ENCODE data around the gene OTOF.
A peak's percentile ranks its signal among the peaks of the same experiment; 100 is the strongest.
"Not testable (repeated sequence)": the region's sequence is repeated elsewhere in the genome, so short reads cannot be mapped to it uniquely, and the experiment has no call there.

Gene OTOF

GRCh38 chr2:26479789-26480565 is 2.1 kb upstream of the OTOF start:
- no peak for DNase-seq (ENCODE audit: low spot score)

GRCh38 chr2:26479131-26479788 is 1.3 kb upstream of the OTOF start:
- DNase-seq (ENCODE audit: low spot score) = no peak

- DNase-seq (ENCODE audit: low spot score) = no peak
Measured at GRCh38 chr2:26478366-26478765, 442 bp upstream of the OTOF start.

- DNase-seq (ENCODE audit: low spot score) = no peak
Measured at GRCh38 chr2:26477126-26477910, 606 bp downstream of the OTOF start.

- no peak for DNase-seq (ENCODE audit: low spot score)
Measured at GRCh38 chr2:26475832-26476501, 2.0 kb downstream of the OTOF start.

- no peak for DNase-seq (ENCODE audit: low spot score)
Measured at GRCh38 chr2:26475037-26475436, 2.9 kb downstream of the OTOF start.

- no peak for DNase-seq (ENCODE audit: low spot score)
Measured at GRCh38 chr2:26474261-26474785, 3.6 kb downstream of the OTOF start.

GRCh38 chr2:26473796-26474195 is 4.1 kb downstream of the OTOF start:
- no peak for DNase-seq (ENCODE audit: low spot score)

GRCh38 chr2:26472821-26473655 is 4.9 kb downstream of the OTOF start:
- no peak for DNase-seq (ENCODE audit: low spot score)

GRCh38 chr2:26471766-26472706 is 5.9 kb downstream of the OTOF start:
- DNase-seq (ENCODE audit: low spot score) = no peak

- no peak for DNase-seq (ENCODE audit: low spot score)
Measured at GRCh38 chr2:26471289-26471688, 6.6 kb downstream of the OTOF start.

- no peak for DNase-seq (ENCODE audit: low spot score)
Measured at GRCh38 chr2:26470601-26471260, 7.2 kb downstream of the OTOF start.

GRCh38 chr2:26469955-26470354 is 8.0 kb downstream of the OTOF start:
- DNase-seq (ENCODE audit: low spot score) = no peak

GRCh38 chr2:26469092-26469710 is 8.7 kb downstream of the OTOF start:
- peak; percentile 75 for DNase-seq (ENCODE audit: low spot score)

- DNase-seq (ENCODE audit: low spot score) = not testable (repeated sequence)
Measured at GRCh38 chr2:26468544-26468943, 9.4 kb downstream of the OTOF start.

- DNase-seq (ENCODE audit: low spot score) = no peak
Measured at GRCh38 chr2:26466662-26467310, 11.1 kb downstream of the OTOF start.

- DNase-seq (ENCODE audit: low spot score) = no peak
Measured at GRCh38 chr2:26465981-26466471, 11.9 kb downstream of the OTOF start.

- no peak for DNase-seq (ENCODE audit: low spot score)
Measured at GRCh38 chr2:26465266-26465925, 12.5 kb downstream of the OTOF start.
